PFSK-1 (cell line): Measurements from ENCODE around the gene KRT222.

ENCODE experiments used
- FOXP2 ChIP-seq: optimal IDR thresholded peaks from 2 replicates; pipeline ENCODE3; 2011; ENCODE audit warnings: borderline replicate concordance, control low read depth, inconsistent platforms; ENCODE audit not compliant: insufficient read depth; ENCODE audit errors: extremely low read length, extremely low read depth
- POLR2AphosphoS5 ChIP-seq: IDR thresholded peaks from 2 replicates; pipeline ENCODE4 v1.6.1; 2012; ENCODE audit warnings: low read depth, mild to moderate bottlenecking, control low read depth, low read length, moderate library complexity
- REST ChIP-seq, 2 experiments: IDR thresholded peaks; 2 replicates each; pipeline versions ENCODE4 v1.6.1 to v1.8.0; 2011 to 2012; ENCODE audit warnings: low read depth in 2 of 2, low read length in 2 of 2, control low read depth in 1 of 2, inconsistent platforms in 1 of 2, mild to moderate bottlenecking in 1 of 2, moderate library complexity in 1 of 2; ENCODE audit not compliant: insufficient read depth in 1 of 2
- TAF1 ChIP-seq: IDR thresholded peaks from 2 replicates; pipeline ENCODE4 v1.6.1; 2012; ENCODE audit warnings: low read length, control low read depth, borderline replicate concordance; ENCODE audit not compliant: insufficient read depth

GRCh38 chr17:40699371-40699770, 34.4 kb upstream of the KRT222 start:
- TF ChIP-seq POLR2AphosphoS5 (no peak), FOXP2 (no peak), TAF1 (no peak), REST (IDR thresholded peaks at IDR 0.05; ENCODE audit: insufficient read depth in 1 of 2, low read depth in 2 of 2, low read length in 2 of 2) (no peak)
